Vagina (tissue), 2 donors: ENCODE data around the gene ACVRL1. TPM values are rescaled to one million over a fixed set of nuclear protein-coding genes. Genes with fewer than 3 reads are reported as not detected.

Source experiments
- DNase-seq, 2 donors: peaks; one replicate each; pipeline ENCODE4 v3.0.0-alpha.2; 2017; ENCODE audit errors: extremely low spot score in 2 of 2
- H3K27ac ChIP-seq: fragments of 200-600 bp; sonication (generic); one replicate; pipeline ENCODE4 v1.5.1; 2019
- H3K27me3 ChIP-seq: fragments of 200-600 bp; sonication (generic); one replicate; pipeline ENCODE4 v1.5.1; 2019
- H3K36me3 ChIP-seq, 2 donors: fragments of 200-600 bp; sonication (generic); one replicate each; pipeline ENCODE4 v1.5.1; 2017 to 2019
- H3K4me1 ChIP-seq: fragments of 200-600 bp; sonication (generic); one replicate; pipeline ENCODE4 v1.5.1; 2019
- H3K4me3 ChIP-seq, 2 donors: fragments of 200-600 bp; sonication (generic); 1 replicate in 1 of 2; 2 replicates in 1 of 2; pipeline ENCODE4 v1.5.1; 2016 to 2019
- H3K9me3 ChIP-seq: fragments of 200-600 bp; sonication (generic); one replicate; pipeline ENCODE4 v1.5.1; 2019
- POLR2A ChIP-seq, 2 donors: fragments of 450-650 bp; IDR thresholded peaks; one replicate each; pipeline ENCODE4 v1.6.1; 2017; ENCODE audit warnings: antibody characterized with exemption in 2 of 2, mild to moderate bottlenecking in 2 of 2, moderate library complexity in 2 of 2
- POLR2AphosphoS5 ChIP-seq, 2 donors: sonication (generic); formaldehyde crosslinking; IDR thresholded peaks; one replicate each; pipeline ENCODE4 v1.9.0; 2017; ENCODE audit warnings: antibody characterized with exemption in 2 of 2, mild to moderate bottlenecking in 2 of 2, low read depth in 1 of 2; ENCODE audit not compliant: insufficient read depth in 1 of 2
- intact Hi-C: fragments of 100-400 bp; cut with DNase I; formaldehyde crosslinking; loops from one replicate; pipeline ENCODE4 v1.15.1; 2023
- total RNA-seq: library from RNA; depleted of rRNA; stranded (reverse); fragments of >200 nt; gene quantifications from one replicate; pipeline ENCODE4 v1.2.3, GENCODE V29; 2016
- TF ChIP-seq, protein P1 (sequence below), 3 experiments: fragments of 450-650 bp in 2 of 3; fragments of 200-600 bp in 1 of 3; sonication (generic) in 1 of 3; IDR thresholded peaks; one replicate each; pipeline ENCODE4 v1.5.1; 2017 to 2019; ENCODE audit warnings: antibody characterized with exemption in 3 of 3, mild to moderate bottlenecking in 2 of 3, moderate library complexity in 2 of 3

The ACVRL1 gene
- 115 TPM for total RNA-seq

DNA sequence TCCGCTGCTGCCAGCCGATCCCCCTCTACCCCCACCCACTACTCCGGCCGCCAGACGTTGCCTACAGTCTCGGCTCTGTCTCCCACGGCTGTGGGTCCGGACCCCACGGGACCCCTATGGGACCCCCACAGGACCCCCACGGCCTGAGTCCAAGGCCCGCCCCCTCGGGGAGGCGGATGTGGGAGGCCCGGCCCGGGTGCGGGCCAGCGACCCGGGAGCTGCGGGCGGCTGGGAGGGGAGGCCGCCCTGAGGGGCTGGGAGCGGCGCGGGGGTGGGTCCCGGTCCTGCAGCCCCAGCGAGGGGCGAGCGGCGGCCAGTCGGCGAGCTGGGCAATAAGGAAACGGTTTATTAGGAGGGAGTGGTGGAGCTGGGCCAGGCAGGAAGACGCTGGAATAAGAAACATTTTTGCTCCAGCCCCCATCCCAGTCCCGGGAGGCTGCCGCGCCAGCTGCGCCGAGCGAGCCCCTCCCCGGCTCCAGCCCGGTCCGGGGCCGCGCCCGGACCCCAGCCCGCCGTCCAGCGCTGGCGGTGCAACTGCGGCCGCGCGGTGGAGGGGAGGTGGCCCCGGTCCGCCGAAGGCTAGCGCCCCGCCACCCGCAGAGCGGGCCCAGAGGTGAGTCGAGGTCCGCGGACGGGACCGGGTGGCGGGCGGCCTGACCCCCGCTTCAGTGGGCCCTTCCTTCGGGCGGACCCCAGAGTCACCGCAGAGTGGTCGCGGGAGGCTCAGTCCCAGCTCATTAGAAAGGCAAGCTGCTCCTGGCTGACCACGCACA, at the start of gene ACVRL1:
ACVRL1 (plus strand) TSS at position 422 of the 773 bp plus-strand sequence. CDS start 4,971 bp downstream, outside the sequence.
- no peaks in the 10 kb centered on the region for H3K36me3 ChIP-seq
- peak within 1 kb of the TSS; percentile 59 to 66 for H3K4me3 ChIP-seq
- no peak for DNase-seq
- intact Hi-C loops = no loop called here
- no peaks in the 10 kb centered on the region for H3K9me3 ChIP-seq
- peaks cover 71% of the 10 kb centered on the region for H3K4me1 ChIP-seq
- H3K27ac ChIP-seq = peak within 1 kb of the TSS; percentile 95
- H3K27me3 ChIP-seq = no peaks in the 10 kb centered on the region
- TF ChIP-seq, protein P1, sequence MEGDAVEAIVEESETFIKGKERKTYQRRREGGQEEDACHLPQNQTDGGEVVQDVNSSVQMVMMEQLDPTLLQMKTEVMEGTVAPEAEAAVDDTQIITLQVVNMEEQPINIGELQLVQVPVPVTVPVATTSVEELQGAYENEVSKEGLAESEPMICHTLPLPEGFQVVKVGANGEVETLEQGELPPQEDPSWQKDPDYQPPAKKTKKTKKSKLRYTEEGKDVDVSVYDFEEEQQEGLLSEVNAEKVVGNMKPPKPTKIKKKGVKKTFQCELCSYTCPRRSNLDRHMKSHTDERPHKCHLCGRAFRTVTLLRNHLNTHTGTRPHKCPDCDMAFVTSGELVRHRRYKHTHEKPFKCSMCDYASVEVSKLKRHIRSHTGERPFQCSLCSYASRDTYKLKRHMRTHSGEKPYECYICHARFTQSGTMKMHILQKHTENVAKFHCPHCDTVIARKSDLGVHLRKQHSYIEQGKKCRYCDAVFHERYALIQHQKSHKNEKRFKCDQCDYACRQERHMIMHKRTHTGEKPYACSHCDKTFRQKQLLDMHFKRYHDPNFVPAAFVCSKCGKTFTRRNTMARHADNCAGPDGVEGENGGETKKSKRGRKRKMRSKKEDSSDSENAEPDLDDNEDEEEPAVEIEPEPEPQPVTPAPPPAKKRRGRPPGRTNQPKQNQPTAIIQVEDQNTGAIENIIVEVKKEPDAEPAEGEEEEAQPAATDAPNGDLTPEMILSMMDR (IDR thresholded peaks at IDR 0.05) = no peak
- TF ChIP-seq POLR2A (IDR thresholded peaks at IDR 0.05) = no peak
- no peak for TF ChIP-seq POLR2AphosphoS5 (IDR thresholded peaks at IDR 0.05; ENCODE audit: insufficient read depth in 1 of 2, low read depth in 1 of 2)

DNA sequence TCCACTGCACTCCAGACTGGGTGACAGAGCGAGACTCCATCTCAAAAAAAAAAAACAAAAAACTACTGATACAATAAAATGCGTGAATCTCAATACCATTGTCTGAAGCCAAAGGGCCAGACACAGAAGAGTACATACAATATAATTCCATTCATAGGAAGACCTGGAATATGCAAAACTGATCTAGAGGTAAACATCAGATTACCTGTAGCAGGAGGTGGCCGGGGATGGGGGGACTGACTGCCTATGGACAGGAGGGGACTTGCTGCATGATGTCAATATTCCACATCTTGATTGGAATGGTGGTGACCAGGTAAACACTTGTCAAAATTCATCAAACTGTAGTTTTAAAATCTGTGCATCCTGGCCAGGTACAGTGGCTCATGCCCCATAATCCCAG, 46.3 kb upstream of the ACVRL1 start:
- DNase-seq = no peak
- Histone ChIP-seq H3K27ac (no peak overlapping the region), H3K4me1 (peaks cover 29% of the 10 kb centered on the region), H3K4me3 (no peak overlapping the region), H3K9me3 (no peaks in the 10 kb centered on the region), H3K36me3 (no peaks in the 10 kb centered on the region), H3K27me3 (no peaks in the 10 kb centered on the region)
- intact Hi-C loops = no loop called here
- TF ChIP-seq, protein P1 (IDR thresholded peaks at IDR 0.05) = no peak
- TF ChIP-seq POLR2AphosphoS5 (IDR thresholded peaks at IDR 0.05; ENCODE audit: insufficient read depth in 1 of 2, low read depth in 1 of 2) (no peak), POLR2A (IDR thresholded peaks at IDR 0.05) (no peak)

DNA sequence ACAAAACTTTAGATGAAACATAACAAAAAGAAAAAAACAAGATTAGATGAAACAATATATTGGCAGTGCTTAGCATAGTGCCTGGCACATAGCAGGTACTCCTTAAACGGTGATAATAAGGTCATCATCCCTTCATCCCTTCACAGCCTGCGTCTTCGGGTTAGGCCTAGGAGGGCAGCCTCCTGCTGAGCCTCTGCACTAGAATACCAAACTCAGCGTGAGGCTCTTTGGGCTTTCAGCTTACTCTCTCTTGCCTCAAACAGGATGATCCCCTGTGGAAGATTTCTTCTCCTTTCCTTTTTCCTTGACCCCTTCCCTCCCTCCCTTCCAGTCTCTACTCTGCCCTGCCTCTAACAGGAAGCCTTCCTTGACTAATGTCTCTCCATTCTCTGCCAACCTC, 44.4 kb upstream of the ACVRL1 start:
- Histone ChIP-seq H3K27ac (no peak overlapping the region), H3K4me1 (peaks cover 23% of the 10 kb centered on the region), H3K27me3 (no peaks in the 10 kb centered on the region), H3K4me3 (no peak overlapping the region), H3K9me3 (no peaks in the 10 kb centered on the region), H3K36me3 (no peaks in the 10 kb centered on the region)
- intact Hi-C loops = no loop called here
- DNase-seq = no peak
- TF ChIP-seq POLR2AphosphoS5 (IDR thresholded peaks at IDR 0.05; ENCODE audit: insufficient read depth in 1 of 2, low read depth in 1 of 2) (no peak), POLR2A (IDR thresholded peaks at IDR 0.05) (no peak)
- TF ChIP-seq, protein P1 (IDR thresholded peaks at IDR 0.05) = no peak

DNA sequence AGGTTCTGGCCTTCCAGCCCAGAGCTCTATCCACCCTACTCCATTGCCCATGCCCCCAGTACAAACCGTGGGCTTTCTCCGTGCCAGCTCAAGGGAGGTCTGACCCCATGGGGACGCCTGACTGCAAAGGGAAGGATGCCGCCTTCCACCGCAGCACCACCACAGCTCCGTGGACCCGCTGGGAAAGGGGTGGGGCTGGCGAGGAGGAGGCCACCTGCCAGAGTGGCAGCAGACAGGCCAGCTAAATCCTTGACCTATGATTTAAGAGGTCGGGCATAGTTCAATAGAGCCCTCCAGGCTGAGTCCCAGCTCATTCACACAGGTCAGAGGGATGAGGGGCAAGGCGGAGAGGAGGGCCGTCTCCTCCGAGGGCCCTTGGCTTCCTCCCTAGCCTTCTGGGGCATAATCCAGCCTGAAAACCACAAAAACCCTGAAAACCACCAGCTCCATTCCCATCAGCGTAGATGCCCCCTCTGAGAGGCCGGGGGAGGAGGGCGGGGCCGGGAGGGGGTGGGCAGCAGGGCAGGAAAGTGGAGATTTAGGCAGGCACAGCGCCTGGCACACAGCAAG, 43.9 kb upstream of the ACVRL1 start:
- DNase-seq = no peak
- Histone ChIP-seq H3K9me3 (no peaks in the 10 kb centered on the region), H3K27me3 (no peaks in the 10 kb centered on the region), H3K4me3 (peak overlapping the region; percentile 34 to 37), H3K4me1 (peaks cover 24% of the 10 kb centered on the region), H3K27ac (no peak overlapping the region), H3K36me3 (no peaks in the 10 kb centered on the region)
- TF ChIP-seq, protein P1 (IDR thresholded peaks at IDR 0.05) = no peak
- intact Hi-C loops = no loop called here
